HepG2 (cell line): ENCODE results near the gene ATP6V1F.

Experiments
- CEBPZ ChIP-seq: IDR thresholded peaks from 2 replicates; pipeline ENCODE4 v1.6.1; 2012; ENCODE audit warnings: low read length, improper control_type of control experiment
- CTCF ChIP-seq: sonication (generic); formaldehyde crosslinking; IDR thresholded peaks from 2 replicates; pipeline ENCODE4 v1.5.0; 2020; ENCODE audit warnings: mild to moderate bottlenecking, missing genetic modification reagents, moderate library complexity
- MNT ChIP-seq: fragments of 450-650 bp; IDR thresholded peaks from 2 replicates; pipeline ENCODE4 v1.6.1; 2016
- WIZ ChIP-seq: sonication (generic); formaldehyde crosslinking; IDR thresholded peaks from 2 replicates; pipeline ENCODE4 v1.5.1; 2020; ENCODE audit warnings: mild to moderate bottlenecking, missing genetic modification reagents

- TF ChIP-seq CTCF: no peak
- no peak for TF ChIP-seq MNT
- TF ChIP-seq CEBPZ: no peak
- no peak for TF ChIP-seq WIZ
Observed at GRCh38 chr7:128895320-128895719, 32.7 kb downstream of the ATP6V1F start.
